HG03442 (cell line): ENCODE results near the gene FAM131A.
A peak's percentile ranks its signal among the peaks of the same experiment; 100 is the strongest.
"Not testable (repeated sequence)": the region's sequence is repeated elsewhere in the genome, so short reads cannot be mapped to it uniquely, and the experiment has no call there.

Experiments used
- ATAC-seq: cut with Tn5 transposase; IDR thresholded peaks from one replicate; pipeline ENCODE4 v1.9.1; 2021; ENCODE audit warnings: mild to moderate bottlenecking, moderate library complexity; ENCODE audit not compliant: unreplicated experiment

FAM131A gene

DNA sequence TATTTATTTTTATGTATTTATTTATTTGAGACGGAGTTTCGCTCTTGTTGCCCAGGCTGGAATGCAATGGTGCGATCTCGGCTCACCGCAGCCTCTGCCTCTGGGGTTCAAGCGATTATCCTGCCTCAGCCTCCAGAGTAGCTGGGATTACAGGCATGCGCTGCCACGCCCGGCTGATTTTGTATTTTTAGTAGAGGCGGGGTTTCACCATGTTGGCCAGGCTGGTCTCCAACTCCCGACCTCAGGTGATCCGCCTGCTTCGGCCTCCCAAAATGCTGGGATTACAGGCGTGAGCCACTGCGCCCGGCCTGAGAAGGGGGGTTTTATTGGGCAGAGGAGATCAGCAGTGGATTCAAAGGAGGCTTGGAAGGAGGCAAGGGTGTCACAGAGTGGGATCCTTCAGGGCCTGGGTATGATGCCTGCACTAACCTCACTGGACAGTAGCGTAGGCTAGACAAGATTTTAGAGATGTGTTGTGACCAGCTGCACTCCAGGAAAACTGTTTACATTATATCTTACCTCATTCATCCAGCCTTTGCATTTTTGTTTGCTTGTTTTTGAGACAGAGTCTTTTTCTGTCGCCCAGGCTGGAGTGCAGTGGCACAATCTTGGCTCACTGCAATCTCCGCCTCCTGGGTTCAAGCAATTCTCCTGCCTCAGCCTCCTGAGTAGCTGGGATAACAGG is 2.2 kb downstream of the FAM131A start:
- ATAC-seq, result not testable (repeated sequence)

DNA sequence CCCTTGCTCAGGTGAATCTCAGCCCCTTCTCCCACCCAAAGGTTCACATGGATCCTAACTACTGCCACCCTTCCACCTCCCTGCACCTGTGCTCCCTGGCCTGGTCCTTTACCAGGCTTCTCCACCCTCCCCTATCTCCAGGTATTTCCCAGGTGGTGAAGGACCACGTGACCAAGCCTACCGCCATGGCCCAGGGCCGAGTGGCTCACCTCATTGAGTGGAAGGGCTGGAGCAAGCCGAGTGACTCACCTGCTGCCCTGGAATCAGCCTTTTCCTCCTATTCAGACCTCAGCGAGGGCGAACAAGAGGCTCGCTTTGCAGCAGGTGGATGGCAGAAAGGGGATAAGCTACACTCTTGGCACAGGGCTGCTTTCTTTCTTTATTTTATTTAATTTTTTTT is 4.5 kb downstream of the FAM131A start:
- ATAC-seq, result no peak

DNA sequence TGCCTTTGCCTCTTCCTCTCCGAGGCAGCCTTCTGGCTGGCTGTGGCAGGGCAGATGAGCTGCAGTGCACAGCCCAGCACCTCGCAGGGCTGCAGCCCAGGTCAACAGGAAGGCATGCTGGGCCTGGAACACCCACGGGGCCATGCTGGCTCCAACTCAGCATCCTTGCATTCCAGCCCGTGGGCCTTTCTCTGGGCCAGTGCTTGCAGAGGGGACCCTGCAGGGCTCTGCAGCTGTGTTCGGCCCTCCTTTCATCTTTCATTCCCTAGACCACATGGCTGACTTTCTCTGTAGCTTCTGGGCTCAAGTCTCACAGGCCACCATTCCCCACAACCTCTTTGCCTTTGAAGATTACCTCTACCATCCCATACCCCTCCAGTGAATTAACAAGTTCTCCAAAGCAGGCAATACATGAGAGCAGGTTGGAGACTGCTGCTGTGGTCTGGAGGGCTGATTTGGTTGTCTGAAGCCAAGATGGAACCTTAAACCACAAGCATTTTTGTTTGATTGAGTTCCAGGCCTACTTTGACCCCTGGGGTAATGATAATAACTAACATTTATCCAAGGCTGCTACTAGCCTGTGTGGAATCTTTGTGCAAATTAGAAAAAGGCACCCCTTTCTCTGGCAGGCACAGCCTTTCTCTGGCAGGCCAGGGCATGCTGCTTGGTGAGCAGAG is 5.9 kb downstream of the FAM131A start:
- no peak for ATAC-seq

- no peak for ATAC-seq
These were observed 7.3 kb downstream of the FAM131A start for GRCh38 chr3:184344579-184345316.

DNA sequence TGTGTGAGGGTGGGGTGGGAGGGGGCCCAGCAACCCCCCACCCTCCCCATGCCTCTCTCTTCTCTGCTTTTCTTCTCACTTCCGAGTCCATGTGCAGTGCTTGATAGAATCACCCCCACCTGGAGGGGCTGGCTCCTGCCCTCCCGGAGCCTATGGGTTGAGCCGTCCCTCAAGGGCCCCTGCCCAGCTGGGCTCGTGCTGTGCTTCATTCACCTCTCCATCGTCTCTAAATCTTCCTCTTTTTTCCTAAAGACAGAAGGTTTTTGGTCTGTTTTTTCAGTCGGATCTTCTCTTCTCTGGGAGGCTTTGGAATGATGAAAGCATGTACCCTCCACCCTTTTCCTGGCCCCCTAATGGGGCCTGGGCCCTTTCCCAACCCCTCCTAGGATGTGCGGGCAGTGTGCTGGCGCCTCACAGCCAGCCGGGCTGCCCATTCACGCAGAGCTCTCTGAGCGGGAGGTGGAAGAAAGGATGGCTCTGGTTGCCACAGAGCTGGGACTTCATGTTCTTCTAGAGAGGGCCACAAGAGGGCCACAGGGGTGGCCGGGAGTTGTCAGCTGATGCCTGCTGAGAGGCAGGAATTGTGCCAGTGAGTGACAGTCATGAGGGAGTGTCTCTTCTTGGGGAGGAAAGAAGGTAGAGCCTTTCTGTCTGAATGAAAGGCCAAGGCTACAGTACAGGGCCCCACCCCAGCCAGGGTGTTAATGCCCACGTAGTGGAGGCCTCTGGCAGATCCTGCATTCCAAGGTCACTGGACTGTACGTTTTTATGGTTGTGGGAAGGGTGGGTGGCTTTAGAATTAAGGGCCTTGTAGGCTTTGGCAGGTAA is 8.1 kb downstream of the FAM131A start:
- no peak for ATAC-seq

DNA sequence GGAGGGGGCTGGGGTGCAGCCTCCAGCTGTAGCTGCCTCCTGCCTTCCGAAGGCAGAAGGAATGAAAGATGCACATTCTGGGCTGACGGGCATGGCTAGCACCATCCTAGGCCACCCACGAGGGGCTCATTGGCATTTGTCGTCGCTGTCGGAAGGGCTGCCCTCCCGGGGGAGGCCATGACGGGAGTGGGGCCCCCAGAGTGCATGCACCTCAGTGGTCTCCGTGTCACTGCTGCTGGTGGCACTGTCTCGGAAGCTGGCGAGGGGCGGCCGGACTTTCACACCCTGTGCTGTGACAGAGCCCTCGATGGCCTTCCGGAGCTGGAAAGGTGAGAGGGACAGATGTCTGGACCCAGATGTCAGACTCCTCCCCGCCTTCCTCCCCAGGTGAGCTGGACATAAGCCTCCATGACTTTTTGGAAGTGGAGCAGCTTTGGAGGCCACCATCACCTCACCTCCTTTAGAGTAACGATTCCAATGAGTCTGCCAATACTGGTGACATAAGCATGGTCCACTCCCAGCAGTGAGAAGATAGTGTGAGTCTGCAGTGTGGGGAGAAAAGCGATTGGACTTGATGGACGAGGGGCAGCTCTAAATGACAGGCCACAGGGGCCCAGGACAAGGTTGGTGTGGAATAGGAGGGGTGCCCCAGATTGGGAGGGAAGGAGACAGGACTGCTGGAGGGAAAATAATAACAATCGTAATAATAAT is 9.2 kb downstream of the FAM131A start:
- ATAC-seq, result no peak

DNA sequence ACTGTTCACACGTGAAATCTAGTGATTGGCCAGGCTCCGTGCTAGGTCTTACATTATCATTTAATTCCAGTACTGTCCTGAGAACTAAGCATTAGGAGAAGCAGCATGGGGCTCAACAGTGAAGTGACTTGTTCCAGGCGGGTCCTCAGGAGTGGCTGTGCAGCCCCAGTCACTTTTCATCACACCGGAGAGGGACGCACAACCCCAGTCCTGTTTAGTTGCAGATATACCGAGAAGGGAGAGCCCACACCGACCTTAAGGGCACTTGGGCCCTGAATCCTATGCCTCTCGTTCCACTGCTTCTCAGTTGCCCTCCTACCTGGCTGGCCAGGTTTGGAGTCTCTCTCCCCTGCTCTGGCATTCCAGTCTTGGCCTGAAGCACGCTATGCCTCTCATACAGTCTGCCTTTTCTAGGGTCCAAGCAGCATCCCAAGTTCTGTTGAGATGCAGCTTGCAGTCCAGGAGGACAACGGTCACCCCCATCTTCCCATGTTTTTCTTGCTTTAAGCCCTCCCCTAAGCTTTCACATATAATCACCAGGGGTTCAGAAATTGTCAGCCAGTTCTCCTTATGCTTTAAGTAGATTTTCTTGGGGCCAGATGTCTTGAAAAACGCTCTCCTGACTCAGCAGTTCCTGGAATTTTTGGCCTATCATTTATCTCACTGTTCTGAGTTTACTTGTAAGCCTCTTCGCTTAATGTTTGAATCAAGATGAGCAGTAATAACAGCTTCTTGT is 10.1 kb downstream of the FAM131A start:
- no peak for ATAC-seq

DNA sequence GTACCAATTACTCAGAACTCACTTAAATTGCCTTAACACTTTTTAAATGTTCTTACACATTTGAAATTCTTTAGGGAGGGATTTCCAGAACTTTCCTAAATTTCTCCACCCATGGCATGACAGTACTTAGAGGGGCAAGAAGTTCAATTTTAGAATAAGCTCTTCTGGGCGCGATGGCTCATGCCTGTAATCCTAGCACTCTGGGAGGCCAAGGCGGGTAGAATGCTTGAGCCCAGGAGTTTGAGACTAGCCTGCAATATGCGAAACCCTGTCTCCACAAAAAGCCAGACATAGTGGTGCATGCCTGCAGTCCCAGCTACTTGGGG is 10.6 kb downstream of the FAM131A start:
- ATAC-seq, result no peak

DNA sequence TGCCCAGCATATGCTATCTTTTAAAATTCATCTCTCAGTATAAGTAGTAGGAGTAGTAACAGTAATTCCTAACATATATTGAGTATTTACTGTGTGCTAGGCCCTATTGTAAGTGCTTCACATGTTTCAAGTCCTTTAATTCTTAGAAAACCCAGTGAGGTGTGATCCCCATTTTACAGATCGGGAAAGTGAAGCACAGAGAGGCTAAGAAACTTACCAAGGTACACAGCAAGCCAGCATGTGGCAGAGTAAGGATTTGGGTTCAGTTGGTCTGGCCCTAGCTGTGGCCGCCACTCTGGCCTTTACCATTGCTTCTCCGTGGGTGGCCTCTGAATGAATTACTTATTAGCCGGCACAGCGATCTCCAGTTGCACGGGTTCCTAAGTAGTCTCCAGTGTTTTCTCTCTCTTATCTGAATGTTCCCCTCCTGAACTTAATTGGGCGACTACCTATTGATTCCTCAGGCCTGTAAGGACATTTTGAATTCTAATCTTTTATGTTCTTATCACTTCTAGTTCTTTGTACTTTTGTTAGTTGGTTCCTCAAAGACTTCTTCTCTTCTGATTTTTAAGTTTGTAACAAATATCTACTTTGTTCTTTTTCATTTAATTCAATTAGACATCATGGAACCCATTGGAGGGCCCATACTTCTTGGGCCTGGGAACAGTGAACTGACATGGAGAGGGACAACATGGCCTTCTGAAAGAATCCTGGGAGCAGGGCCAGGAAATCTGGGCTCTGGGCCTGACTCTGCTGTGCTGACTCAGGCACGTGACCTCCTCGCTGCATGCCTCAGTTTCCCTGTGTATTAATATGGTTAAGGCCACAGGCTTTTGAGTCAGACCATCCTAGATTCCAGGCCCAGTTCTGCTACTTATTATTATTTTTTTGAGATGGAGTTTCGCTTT is 12.4 kb downstream of the FAM131A start:
- no peak for ATAC-seq

GRCh38 chr3:184350618-184351017 is 13.2 kb downstream of the FAM131A start:
- no peak for ATAC-seq

DNA sequence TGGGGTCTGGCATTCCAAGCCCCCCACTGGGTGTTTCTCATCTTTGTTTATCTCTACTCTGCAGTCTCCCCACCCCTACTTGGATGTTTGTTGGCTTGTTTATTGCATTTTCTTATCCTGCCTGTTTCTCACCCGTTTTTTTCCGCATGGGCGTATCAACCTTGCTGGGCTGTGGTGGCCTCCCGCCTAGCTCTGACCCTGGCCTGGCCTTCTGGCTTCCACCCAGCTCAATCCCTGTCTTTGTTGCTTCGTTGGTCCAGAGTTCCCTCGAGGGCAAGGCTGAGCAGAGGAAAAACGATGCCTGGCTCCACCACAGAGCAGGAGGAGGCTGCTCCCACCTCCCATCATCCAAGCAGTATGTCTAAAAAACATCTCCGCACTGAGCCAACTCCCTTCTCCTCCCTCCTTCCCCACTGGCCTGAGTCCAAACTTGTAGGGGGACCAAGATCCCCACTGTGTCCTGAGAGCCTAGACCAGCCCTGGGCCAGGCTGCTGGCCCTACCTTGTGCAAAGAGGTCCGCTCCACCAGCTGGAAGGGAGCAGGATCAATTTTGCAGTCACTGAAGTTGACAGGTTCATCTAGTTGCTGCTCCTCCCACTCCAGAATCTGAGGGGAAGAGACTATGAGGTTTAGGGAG is 14.2 kb downstream of the FAM131A start:
- no peak for ATAC-seq

- ATAC-seq, result no peak
These were observed 14.9 kb downstream of the FAM131A start for GRCh38 chr3:184352149-184352785.

DNA sequence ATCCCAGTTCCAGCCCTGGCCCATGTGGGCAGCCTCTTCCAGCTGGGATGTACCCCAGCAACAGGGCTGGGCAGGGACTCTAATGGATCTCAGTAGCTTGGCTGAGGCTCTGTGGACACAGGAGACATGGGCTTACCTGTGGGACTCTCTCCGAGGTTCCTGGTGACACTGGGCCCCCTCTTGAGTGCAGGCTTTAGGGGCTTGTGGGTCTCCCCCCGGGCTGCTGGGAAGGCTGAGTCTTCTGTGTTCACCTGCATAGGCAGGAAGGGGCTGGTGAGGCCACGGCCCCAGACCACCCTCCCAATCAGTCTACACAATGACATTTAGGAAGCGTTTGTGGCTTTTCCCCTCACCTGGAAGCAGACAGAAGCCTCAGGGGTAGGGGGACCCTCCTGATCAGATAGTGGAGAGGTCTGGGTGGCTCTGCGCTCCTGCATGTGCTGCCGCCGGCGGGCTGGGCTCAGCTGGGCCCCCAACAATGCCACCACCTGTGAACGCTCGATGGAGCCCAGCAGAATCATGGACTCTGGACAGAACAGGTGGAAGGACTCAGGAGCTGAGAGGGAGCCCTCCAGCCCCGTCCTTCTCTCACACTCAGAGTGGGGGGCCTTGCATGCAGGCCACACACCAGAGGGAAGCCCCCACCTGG is 15.6 kb downstream of the FAM131A start:
- no peak for ATAC-seq

GRCh38 chr3:184353546-184353941 is 16.1 kb downstream of the FAM131A start:
- no peak for ATAC-seq

DNA sequence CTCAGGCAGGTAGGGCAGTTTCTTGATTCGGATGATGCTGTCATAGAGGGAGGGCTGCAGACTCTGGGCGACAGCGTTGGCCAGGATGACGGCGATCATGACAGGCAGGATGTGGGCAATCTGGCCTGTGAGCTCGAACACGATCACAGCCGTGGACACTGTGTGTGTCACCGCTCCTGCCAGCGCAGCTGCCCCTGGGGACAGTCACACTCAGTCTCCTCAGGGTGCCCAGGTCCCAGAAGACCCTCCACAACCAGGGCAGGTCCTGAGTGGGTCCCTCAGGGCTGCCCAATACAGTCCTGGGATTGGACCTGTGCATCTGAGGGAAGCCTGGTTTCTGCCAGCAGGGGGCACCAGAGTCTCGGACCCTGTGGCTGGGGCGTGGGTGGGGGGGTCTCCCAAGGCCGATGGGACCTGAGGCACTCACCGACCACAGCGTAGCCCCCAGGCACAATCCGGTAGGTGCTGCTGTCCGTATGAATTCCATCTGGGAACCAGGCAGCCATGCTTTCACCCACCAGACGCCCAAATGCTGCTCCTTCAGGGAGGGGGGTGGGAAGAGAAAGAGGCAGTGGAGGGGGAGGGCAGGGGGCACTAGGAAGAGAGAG is 16.8 kb downstream of the FAM131A start:
- peak; percentile 49 for ATAC-seq

DNA sequence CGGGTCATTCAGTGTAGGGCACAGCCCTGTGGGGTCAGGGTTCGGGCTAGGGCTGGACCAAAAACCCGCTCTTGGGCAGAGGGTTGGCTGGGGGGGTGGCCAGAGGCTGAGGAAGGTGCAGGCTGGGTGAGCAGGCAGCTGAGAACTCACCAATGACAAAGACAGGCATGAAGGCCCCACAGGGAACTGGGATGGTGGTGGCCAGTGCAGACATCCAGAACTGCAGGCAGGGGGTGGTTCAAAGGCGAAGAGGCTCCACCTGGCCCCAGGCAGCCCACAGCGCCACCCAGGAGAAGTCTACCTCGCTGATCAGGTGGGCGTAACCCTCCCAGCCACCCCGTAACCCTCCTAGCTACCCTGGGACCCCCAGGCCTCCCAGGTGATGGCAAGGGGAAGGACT is 17.4 kb downstream of the FAM131A start:
- ATAC-seq, result no peak
